PFSK-1 (cell line): Measurements from ENCODE around the gene MAST4.

Experiments
- POLR2AphosphoS5 ChIP-seq: IDR thresholded peaks from 2 replicates; pipeline ENCODE4 v1.6.1; 2012; ENCODE audit warnings: low read depth, mild to moderate bottlenecking, control low read depth, low read length, moderate library complexity
- SIN3A ChIP-seq: IDR thresholded peaks from 2 replicates; pipeline ENCODE4 v1.6.1; 2012; ENCODE audit warnings: mild to moderate bottlenecking, low read length, moderate library complexity, borderline replicate concordance; ENCODE audit not compliant: insufficient read depth
- TAF1 ChIP-seq: IDR thresholded peaks from 2 replicates; pipeline ENCODE4 v1.6.1; 2012; ENCODE audit warnings: low read length, control low read depth, borderline replicate concordance; ENCODE audit not compliant: insufficient read depth
- TF ChIP-seq, protein P1 (sequence below), 2 experiments: IDR thresholded peaks; 2 replicates each; pipeline versions ENCODE4 v1.6.1 to v1.8.0; 2011 to 2012; ENCODE audit warnings: low read depth in 2 of 2, low read length in 2 of 2, control low read depth in 1 of 2, inconsistent platforms in 1 of 2, mild to moderate bottlenecking in 1 of 2, moderate library complexity in 1 of 2; ENCODE audit not compliant: insufficient read depth in 1 of 2

- TF ChIP-seq TAF1 (no peak), POLR2AphosphoS5 (no peak), SIN3A (no peak)
- TF ChIP-seq, protein P1, sequence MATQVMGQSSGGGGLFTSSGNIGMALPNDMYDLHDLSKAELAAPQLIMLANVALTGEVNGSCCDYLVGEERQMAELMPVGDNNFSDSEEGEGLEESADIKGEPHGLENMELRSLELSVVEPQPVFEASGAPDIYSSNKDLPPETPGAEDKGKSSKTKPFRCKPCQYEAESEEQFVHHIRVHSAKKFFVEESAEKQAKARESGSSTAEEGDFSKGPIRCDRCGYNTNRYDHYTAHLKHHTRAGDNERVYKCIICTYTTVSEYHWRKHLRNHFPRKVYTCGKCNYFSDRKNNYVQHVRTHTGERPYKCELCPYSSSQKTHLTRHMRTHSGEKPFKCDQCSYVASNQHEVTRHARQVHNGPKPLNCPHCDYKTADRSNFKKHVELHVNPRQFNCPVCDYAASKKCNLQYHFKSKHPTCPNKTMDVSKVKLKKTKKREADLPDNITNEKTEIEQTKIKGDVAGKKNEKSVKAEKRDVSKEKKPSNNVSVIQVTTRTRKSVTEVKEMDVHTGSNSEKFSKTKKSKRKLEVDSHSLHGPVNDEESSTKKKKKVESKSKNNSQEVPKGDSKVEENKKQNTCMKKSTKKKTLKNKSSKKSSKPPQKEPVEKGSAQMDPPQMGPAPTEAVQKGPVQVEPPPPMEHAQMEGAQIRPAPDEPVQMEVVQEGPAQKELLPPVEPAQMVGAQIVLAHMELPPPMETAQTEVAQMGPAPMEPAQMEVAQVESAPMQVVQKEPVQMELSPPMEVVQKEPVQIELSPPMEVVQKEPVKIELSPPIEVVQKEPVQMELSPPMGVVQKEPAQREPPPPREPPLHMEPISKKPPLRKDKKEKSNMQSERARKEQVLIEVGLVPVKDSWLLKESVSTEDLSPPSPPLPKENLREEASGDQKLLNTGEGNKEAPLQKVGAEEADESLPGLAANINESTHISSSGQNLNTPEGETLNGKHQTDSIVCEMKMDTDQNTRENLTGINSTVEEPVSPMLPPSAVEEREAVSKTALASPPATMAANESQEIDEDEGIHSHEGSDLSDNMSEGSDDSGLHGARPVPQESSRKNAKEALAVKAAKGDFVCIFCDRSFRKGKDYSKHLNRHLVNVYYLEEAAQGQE (IDR thresholded peaks at IDR 0.05; ENCODE audit: insufficient read depth in 1 of 2, low read depth in 2 of 2, low read length in 2 of 2): no peak
These were observed 435.5 kb downstream of the MAST4 start for GRCh38 chr5:67031692-67032091.
